Urinary bladder (tissue), 4 donors: ENCODE results near the gene EGLN3. TPM values are rescaled to one million over a fixed set of nuclear protein-coding genes. Genes with fewer than 3 reads are reported as not detected.
A peak's percentile ranks its signal among the peaks of the same experiment; 100 is the strongest.
"Not testable (repeated sequence)": the region's sequence is repeated elsewhere in the genome, so short reads cannot be mapped to it uniquely, and the experiment has no call there.

Experiments used
- DNase-seq: peaks from one replicate; pipeline ENCODE4 v3.0.0-alpha.2; 2015; ENCODE audit errors: extremely low spot score
- H3K27ac ChIP-seq: one replicate; pipeline ENCODE4 v1.5.1; 2013; ENCODE audit warnings: low read depth, mild to moderate bottlenecking, moderate library complexity
- H3K36me3 ChIP-seq: one replicate; pipeline ENCODE4 v1.6.1; 2013; ENCODE audit warnings: mild to moderate bottlenecking, moderate library complexity; ENCODE audit not compliant: insufficient read depth
- H3K4me1 ChIP-seq: one replicate; pipeline ENCODE4 v1.6.1; 2013; ENCODE audit warnings: mild to moderate bottlenecking, moderate library complexity; ENCODE audit not compliant: insufficient read depth
- H3K4me3 ChIP-seq: one replicate; pipeline ENCODE4 v1.5.1; 2013; ENCODE audit warnings: low read depth, low read length
- WGBS: extraction: QIAGEN DNeasy Blood & Tissue Kit; methylation state at CpG from one replicate; pipeline ENCODE4 v1.1.7; 2013; 5-methylcytosine and 5-hydroxymethylcytosine counted together
- polyA plus RNA-seq: library from polyadenylated mRNA; stranded (reverse); fragments of 200-250 nt; gene quantifications from one replicate; pipeline ENCODE4 v1.2.3, GENCODE V29; 2013
- total RNA-seq: library from RNA; depleted of rRNA; stranded (reverse); fragments of >200 nt; gene quantifications from one replicate; pipeline ENCODE4 v1.2.3, GENCODE V29; 2014
- donor health status: healthy with polysubstance abuse.
- donor health status: healthy.

The EGLN3 gene
- total and polyA plus RNA-seq, 2 donors, result 54.6 to 65.8 TPM

DNA sequence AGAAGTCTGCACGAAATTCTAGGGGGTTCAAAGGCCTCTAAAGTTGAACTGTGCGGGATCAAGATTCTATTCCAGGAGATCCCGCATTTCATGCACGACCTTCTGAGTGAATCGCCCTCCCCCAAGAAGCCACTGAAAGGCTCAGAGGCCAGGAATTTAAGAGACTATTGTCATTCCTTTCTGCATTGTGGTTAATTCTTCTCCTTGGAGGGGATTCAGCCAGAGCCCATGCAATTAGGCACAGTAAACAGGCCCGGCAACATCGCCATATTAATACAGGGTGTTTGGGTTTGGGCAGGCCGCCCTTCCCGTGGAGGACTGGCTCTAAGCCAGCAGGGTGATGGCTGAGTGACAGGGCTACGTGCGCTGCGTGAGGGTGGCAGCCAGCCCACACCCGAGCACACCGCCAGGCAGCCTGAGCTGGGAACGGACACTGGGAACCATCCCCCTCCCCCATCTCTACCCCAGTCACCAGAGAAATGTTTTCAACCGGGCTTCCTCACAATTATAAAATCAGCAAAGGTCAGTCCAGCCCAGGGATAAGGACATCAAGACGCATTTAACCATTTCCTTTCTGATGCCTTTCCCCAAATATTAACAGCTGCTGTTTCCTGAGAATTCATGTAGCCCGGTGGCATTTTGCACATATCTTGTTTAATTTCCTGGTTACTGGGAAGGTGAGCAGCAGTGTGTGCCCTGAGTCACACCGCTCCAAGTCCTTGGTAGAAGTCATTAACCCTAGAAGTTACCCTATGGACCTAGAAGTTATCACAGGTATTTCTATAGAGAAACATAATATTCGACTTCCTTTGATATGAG is 12.5 kb downstream of the EGLN3 start:
- Histone ChIP-seq H3K4me3 (peak overlapping the region; percentile 1), H3K4me1 (no peaks in the 10 kb centered on the region), H3K27ac (no peak overlapping the region), H3K36me3 (no peaks in the 10 kb centered on the region)
- DNase-seq, result peak; percentile 70
- WGBS, result 15% methylated on average over 20 of the region's 20 CpGs

DNA sequence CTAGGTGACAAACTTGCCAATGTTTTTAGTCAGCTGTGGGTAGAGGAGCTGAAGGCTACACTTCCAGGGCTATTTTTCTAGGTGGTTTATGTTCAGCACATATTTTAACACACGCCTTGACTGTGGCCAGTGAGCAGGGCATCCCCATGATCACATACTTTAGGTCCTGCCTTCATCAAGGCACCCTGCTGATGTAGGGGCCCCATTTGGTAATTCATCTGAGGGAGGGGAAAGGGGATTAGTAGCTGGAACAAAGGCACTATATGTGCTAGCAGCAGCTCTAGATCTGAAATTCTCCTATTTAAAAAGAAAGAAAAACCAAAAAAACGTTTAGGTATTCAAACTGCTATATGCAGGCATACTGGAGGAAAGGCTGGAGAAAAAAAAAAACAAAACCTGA is 14.5 kb downstream of the EGLN3 start:
- WGBS, result 56% methylated on average over 2 of the region's 2 CpGs

DNA sequence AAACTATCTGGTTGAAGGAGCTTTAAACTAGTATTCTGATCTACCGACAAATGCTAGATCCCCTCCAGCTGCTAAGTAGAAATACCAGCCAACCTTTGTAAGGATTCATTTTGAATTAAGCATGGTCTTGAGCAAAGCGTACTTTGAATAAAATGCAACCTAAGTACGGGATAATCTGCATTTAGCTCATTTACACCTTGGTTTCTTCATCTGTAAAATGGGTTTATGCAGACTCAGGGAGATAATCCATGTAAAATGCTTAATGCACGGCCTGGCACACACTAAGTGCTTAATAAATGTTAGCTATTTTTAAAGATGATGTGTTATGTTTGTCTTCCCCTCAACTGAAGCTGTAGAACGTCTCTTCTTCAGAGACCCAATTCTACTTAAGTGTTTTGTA is 15.9 kb downstream of the EGLN3 start:
- 82% methylated on average over 5 of the region's 5 CpGs for WGBS
- H3K4me3 ChIP-seq, result no peak overlapping the region
- H3K27ac ChIP-seq, result no peak overlapping the region
- H3K4me1 ChIP-seq, result peaks cover 2% of the 10 kb centered on the region
- H3K36me3 ChIP-seq, result no peaks in the 10 kb centered on the region
- no peak for DNase-seq

More for the DNA sequence above, 14.5 kb downstream of the EGLN3 start:
- Histone ChIP-seq H3K27ac (no peak overlapping the region), H3K4me3 (no peak overlapping the region), H3K4me1 (peaks cover 2% of the 10 kb centered on the region), H3K36me3 (no peaks in the 10 kb centered on the region)
- no peak for DNase-seq

DNA sequence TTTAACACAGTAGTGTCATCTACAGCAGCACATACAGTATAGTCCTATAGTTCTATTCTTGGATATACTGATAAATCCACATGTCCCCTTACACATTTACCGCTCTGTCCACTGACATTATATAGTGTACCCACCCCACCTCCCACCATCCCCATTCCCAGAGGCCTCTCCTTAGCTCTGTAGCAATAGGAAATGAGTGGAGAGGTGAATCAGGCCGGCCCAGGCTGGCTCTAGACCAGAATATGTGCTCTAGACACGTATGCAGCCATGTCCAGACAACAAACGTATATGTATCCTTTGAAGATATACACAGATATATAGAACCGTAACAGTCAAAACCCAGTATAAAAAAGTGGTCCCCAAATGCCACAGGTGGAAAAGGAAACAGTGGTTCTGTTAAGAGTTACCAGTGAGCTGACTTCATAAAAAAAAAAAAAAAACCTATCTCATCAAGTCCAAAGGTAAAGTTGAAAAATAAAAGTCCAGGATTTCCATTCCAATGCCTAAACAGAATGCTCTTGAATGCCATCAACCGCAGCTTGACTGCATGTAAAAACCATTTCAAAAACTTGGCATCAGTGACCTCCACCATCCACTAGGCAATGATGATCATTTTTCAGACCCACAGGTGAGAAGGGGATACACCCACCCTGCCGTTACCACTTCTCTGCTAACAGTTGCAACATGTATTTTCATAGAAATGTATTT is 16.7 kb downstream of the EGLN3 start:
- peaks cover 2% of the 10 kb centered on the region for H3K4me1 ChIP-seq
- H3K4me3 ChIP-seq, result no peak overlapping the region
- no peaks in the 10 kb centered on the region for H3K36me3 ChIP-seq
- WGBS, result 78% methylated on average over 7 of the region's 7 CpGs
- no peak overlapping the region for H3K27ac ChIP-seq
- DNase-seq, result no peak

DNA sequence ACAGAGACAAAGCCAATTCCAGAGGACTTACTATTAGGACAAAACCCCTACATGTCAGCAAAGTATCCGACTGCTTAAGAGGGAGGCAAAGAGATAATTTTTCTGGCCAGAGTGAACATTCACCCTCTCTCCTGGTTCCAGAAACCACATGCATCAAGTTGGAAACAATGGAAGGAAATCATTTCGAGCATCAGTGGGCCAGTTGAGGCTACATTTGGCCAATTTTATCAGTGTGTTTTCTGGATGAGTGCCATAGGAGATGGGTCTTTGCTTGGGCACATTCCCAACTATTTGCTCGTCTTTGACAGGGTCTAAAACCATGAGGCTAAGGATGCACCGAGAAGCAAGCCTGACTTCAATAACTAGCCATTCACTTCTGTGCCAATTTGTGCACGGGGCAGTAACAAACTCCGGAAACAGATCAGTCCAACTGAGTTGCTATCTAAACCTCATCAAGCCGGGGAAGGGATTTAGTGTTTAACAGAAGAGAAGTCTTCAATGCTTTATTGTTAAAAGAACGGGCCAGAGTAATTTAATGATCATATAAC is 17.4 kb downstream of the EGLN3 start:
- no peak overlapping the region for H3K27ac ChIP-seq
- peaks cover 2% of the 10 kb centered on the region for H3K4me1 ChIP-seq
- WGBS, result 18% methylated on average over 8 of the region's 8 CpGs
- H3K36me3 ChIP-seq, result peaks cover 2% of the 10 kb centered on the region
- DNase-seq, result no peak
- H3K4me3 ChIP-seq, result no peak overlapping the region

DNA sequence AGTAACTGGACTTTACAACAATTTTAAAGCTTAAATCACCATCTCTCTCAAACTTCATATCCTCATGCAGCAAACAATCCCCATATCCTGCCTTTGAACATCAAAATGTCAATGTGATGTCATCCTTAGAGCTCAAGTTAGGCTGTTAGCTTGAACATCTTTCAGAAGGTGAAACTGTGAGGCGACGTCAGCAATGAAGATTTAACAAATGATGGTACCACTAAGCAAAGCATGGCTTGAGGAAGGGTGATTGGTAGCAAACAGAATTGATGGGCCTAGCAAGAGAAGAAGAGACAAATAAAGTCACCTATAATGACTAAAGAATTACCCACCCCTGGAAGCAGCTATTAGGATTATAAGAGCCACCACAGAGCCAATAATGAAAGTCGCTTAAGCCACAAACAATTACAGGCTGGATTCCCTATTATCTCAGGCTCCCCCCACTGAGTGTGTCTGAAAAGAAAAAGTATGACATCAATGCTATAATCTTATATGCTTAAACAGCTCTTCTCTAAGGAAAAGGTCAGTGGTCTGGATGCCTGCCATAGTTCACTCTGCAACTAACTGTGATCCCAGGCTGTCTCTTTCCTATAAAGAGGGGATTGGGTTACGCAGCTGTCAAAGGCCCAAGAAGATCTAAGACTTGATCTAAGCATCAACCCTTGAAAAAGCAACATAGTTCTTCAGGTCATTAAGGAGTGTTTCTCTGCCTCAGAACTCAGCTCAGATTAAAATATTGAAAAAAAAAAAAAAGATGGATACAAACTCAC is 18.1 kb downstream of the EGLN3 start:
- 59% methylated on average over 4 of the region's 4 CpGs for WGBS

DNA sequence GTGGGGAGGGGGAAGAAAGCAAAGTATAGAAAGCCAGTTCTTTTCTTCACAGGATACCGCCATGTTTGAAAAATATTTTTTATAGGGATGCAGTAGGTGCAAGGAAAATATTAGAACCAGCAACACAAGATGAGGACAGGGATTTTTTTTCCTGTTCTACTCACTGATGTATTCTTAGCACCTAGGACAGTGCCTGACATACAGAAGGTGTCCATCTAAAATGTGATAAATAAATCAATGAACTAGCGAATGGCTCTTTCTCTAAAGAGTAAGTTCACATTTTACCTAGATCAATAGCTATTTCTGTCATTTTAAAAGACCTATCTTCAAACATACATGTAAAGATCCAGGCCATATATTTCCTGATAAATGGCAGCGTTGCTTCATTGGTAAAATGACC is 18.8 kb downstream of the EGLN3 start:
- H3K4me3 ChIP-seq, result no peak overlapping the region

More for the DNA sequence above, 18.1 kb downstream of the EGLN3 start:
- H3K4me1 ChIP-seq, result peaks cover 2% of the 10 kb centered on the region
- H3K4me3 ChIP-seq, result no peak overlapping the region
- DNase-seq, result no peak
- peaks cover 2% of the 10 kb centered on the region for H3K36me3 ChIP-seq
- no peak overlapping the region for H3K27ac ChIP-seq

DNA sequence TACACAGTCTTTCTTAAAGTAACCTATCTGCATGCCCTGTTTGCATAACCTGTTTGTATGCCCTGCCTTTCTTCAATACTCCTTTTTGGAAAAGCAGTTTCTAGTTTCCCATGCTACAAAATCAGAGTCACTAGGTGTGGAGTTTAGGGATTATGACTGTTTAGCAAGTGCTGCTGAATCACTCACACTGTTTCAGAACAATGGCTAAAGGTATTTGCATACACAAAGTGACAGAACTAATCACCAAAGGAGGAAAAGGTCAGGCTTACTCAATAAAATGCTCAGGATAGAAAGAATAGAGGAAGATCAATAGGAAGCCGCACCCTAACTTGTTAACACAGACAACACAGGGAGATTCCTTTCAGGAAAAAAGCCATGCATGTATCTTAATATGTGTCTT is 19.4 kb downstream of the EGLN3 start:
- H3K27ac ChIP-seq, result no peak overlapping the region
- no peak overlapping the region for H3K4me3 ChIP-seq
- peaks cover 2% of the 10 kb centered on the region for H3K36me3 ChIP-seq
- no peak for DNase-seq
- WGBS, result 96% methylated on average over 1 of the region's 1 CpG
- peaks cover 2% of the 10 kb centered on the region for H3K4me1 ChIP-seq

More for the DNA sequence above, 18.8 kb downstream of the EGLN3 start:
- Histone ChIP-seq H3K27ac (no peak overlapping the region), H3K36me3 (peaks cover 2% of the 10 kb centered on the region), H3K4me1 (peaks cover 2% of the 10 kb centered on the region)
- DNase-seq, result no peak
- 98% methylated on average over 3 of the region's 3 CpGs for WGBS

DNA sequence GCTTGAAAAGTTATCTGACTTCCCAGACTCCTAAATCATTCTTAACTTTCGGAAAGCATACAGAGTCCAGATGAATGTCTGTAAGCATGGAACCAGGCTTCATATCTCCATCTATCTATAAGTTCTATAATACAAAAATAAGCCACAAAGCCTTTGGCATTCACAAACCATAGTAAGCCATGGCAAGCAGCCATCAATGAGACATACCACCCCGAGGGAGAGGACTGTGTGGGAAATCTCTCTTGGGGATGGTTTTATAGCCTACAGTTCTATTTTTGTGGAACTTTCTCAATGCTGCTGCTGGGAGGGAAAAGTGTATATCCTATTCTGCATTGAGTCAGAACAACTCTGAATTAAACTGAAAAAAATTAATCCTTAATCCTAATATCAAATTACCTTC is 20.4 kb downstream of the EGLN3 start:
- peaks cover 4% of the 10 kb centered on the region for H3K36me3 ChIP-seq
- DNase-seq, result no peak
- peaks cover 2% of the 10 kb centered on the region for H3K4me1 ChIP-seq
- WGBS, result 43% methylated on average over 2 of the region's 2 CpGs
- H3K27ac ChIP-seq, result no peak overlapping the region
- no peak overlapping the region for H3K4me3 ChIP-seq

DNA sequence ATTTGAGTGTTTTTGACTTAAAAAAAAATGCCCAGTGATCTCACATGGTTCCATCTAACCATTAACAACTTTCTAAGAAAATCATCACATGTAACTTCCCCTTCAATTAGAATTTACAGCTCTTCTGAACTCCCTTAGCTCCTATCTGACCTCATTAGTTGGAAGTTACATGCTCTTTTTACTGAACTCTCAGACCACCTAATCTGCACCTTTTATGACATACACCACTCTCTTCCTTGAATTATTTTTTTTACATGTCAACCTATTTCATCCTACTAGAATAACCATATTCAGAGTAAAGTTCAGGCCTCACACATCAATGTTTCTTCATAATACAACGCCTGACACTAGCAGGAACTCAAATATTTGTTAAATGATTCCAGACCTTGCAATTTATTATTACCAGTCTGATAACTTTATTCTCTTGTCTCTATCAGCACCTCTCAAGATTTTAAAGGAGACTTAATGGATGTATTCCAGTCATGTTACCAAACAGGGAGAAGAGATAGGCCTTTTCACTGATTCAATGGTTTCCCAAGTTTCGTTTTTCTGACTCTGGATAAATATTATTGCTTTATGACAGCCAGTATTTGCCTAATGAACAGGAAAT is 21.0 kb downstream of the EGLN3 start:
- Histone ChIP-seq H3K36me3 (peaks cover 8% of the 10 kb centered on the region), H3K27ac (no peak overlapping the region), H3K4me1 (peaks cover 2% of the 10 kb centered on the region), H3K4me3 (no peak overlapping the region)
- 45% methylated on average over 2 of the region's 2 CpGs for WGBS
- DNase-seq, result no peak

DNA sequence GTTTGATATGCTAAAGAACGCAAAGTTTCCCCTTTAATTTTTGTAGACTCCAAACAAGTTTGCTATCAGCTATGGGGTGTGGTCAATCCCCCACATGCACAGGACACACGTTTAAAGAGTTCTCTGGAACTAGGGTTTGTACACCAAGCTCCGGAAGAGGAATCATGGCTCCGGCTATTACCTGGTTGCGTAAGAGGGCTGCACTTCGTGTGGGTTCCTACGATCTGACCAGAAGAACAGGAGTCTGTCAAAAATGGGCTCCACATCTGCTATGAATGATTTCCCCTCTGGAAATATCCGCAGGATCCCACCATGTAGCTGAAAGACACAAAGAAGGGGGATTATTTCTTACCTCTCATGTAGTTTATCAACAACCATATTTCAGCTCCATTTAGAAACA is 22.0 kb downstream of the EGLN3 start:
- H3K27ac ChIP-seq, result no peak overlapping the region
- 90% methylated on average over 8 of the region's 8 CpGs for WGBS
- H3K4me1 ChIP-seq, result peaks cover 2% of the 10 kb centered on the region

DNA sequence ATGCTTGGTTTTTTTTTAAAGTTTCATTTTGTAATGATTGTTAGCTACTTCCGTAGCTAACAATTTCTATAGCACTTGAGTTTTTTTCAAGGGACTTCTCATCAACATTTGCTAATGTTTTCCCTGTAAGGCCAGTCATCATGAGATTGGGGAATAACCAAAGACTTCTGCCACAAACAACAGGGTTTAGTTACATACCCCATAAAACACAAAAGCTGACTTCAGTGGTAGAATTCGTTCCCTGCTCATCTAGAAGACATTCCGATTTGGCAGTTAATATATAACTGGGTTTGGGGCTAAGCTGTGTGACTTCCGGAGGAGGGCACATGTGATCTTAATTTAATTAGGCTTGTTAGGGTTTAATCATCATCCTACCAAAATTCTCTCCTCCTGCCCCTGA is 22.9 kb downstream of the EGLN3 start:
- Histone ChIP-seq H3K4me3 (no peak overlapping the region), H3K27ac (no peak overlapping the region), H3K36me3 (peaks cover 8% of the 10 kb centered on the region), H3K4me1 (peaks cover 2% of the 10 kb centered on the region)
- 87% methylated on average over 4 of the region's 4 CpGs for WGBS
- DNase-seq, result no peak

More for the DNA sequence above, 22.0 kb downstream of the EGLN3 start:
- no peak overlapping the region for H3K4me3 ChIP-seq
- H3K36me3 ChIP-seq, result peaks cover 8% of the 10 kb centered on the region
- no peak for DNase-seq

DNA sequence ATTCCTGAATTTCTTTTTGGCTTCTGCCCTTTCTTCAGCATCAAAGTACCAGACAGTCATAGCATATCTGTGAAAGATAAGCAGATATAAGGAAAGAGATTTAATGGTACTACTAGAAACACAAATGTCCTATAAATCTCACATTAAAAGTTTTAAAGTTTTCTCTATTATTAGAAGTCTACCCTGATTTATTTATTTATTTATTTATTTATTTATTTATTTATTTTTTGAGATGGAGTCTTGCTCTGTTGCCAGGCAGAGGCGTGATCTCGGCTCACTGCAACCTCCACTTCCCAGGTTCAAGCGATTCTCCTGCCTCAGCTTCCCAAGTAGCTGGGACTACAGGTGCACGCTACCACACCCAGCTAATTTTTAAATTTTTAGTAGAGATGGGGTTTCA is 23.9 kb downstream of the EGLN3 start:
- not testable (repeated sequence) for H3K4me1 ChIP-seq, H3K36me3 ChIP-seq, H3K4me3 ChIP-seq, DNase-seq, H3K27ac ChIP-seq
- 86% methylated on average over 4 of the region's 4 CpGs for WGBS
